HEK293 (cell line): ENCODE results near the gene ZNF484.

Source experiments
- EGR2 ChIP-seq: fragments of 450-650 bp; formaldehyde crosslinking; IDR thresholded peaks from 2 replicates; pipeline ENCODE4 v1.5.1; 2016; ENCODE audit warnings: low read depth, missing biosample characterization, missing genetic modification characterization
- GLI4 ChIP-seq: fragments of 450-650 bp; formaldehyde crosslinking; IDR thresholded peaks from 2 replicates; pipeline ENCODE4 v1.5.1; 2016; ENCODE audit warnings: missing biosample characterization, missing genetic modification characterization
- IKZF3 ChIP-seq: fragments of 450-650 bp; IDR thresholded peaks from 2 replicates; pipeline ENCODE4 v1.5.0; 2018; ENCODE audit warnings: missing biosample characterization, mild to moderate bottlenecking, missing genetic modification characterization, moderate library complexity
- KLF17 ChIP-seq: fragments of 450-650 bp; formaldehyde crosslinking; IDR thresholded peaks from 2 replicates; pipeline ENCODE4 v1.5.1; 2016; ENCODE audit warnings: missing biosample characterization, missing genetic modification characterization
- RBAK ChIP-seq: fragments of 450-650 bp; formaldehyde crosslinking; IDR thresholded peaks from 2 replicates; pipeline ENCODE4 v1.5.1; 2016; ENCODE audit warnings: missing biosample characterization, missing genetic modification characterization
- YY1 ChIP-seq: fragments of 450-650 bp; formaldehyde crosslinking; IDR thresholded peaks from 2 replicates; pipeline ENCODE4 v1.5.1; 2018; ENCODE audit warnings: missing biosample characterization, missing genetic modification characterization
- ZBTB21 ChIP-seq: fragments of 450-650 bp; formaldehyde crosslinking; IDR thresholded peaks from 2 replicates; pipeline ENCODE4 v1.5.1; 2017; ENCODE audit warnings: missing biosample characterization, missing genetic modification characterization
- ZFP41 ChIP-seq: fragments of 450-650 bp; formaldehyde crosslinking; IDR thresholded peaks from 2 replicates; pipeline ENCODE4 v1.5.1; 2016; ENCODE audit warnings: missing biosample characterization, missing genetic modification characterization, borderline replicate concordance
- ZNF112 ChIP-seq: fragments of 450-650 bp; formaldehyde crosslinking; IDR thresholded peaks from 2 replicates; pipeline ENCODE4 v1.5.0; 2017; ENCODE audit warnings: missing biosample characterization, missing genetic modification characterization
- ZNF157 ChIP-seq: fragments of 450-650 bp; formaldehyde crosslinking; IDR thresholded peaks from 2 replicates; pipeline ENCODE4 v1.5.1; 2016; ENCODE audit warnings: missing biosample characterization, missing genetic modification characterization
- ZNF169 ChIP-seq: fragments of 450-650 bp; formaldehyde crosslinking; IDR thresholded peaks from 2 replicates; pipeline ENCODE4 v1.5.1; 2016; ENCODE audit warnings: missing biosample characterization, missing genetic modification characterization
- ZNF19 ChIP-seq: fragments of 450-650 bp; formaldehyde crosslinking; IDR thresholded peaks from 2 replicates; pipeline ENCODE4; 2016; ENCODE audit warnings: missing biosample characterization, missing genetic modification characterization, low read depth
- ZNF211 ChIP-seq: fragments of 450-650 bp; formaldehyde crosslinking; IDR thresholded peaks from 2 replicates; pipeline ENCODE4 v1.5.1; 2016; ENCODE audit warnings: low read depth, missing biosample characterization, missing genetic modification characterization
- ZNF214 ChIP-seq: fragments of 450-650 bp; formaldehyde crosslinking; IDR thresholded peaks from 2 replicates; pipeline ENCODE4 v1.5.1; 2017; ENCODE audit warnings: missing biosample characterization, mild to moderate bottlenecking, missing genetic modification characterization, borderline replicate concordance
- ZNF266 ChIP-seq: fragments of 450-650 bp; formaldehyde crosslinking; IDR thresholded peaks from 2 replicates; pipeline ENCODE4 v1.5.1; 2016; ENCODE audit warnings: missing biosample characterization, missing genetic modification characterization, low read depth
- ZNF274 ChIP-seq, 2 experiments: fragments of 200-500 bp in 1 of 2; fragments of 450-650 bp in 1 of 2; sonication (Bioruptor generic) in 1 of 2; formaldehyde crosslinking in 1 of 2; IDR thresholded peaks; 2 replicates each; pipeline versions ENCODE4 v1.5.1 to v1.6.1; 2014 to 2016; ENCODE audit warnings: borderline replicate concordance in 1 of 2, inconsistent platforms in 1 of 2, low read length in 1 of 2, missing biosample characterization in 1 of 2, missing genetic modification characterization in 1 of 2
- ZNF280C ChIP-seq: fragments of 450-650 bp; formaldehyde crosslinking; IDR thresholded peaks from 2 replicates; pipeline ENCODE4 v1.5.1; 2016; ENCODE audit warnings: missing biosample characterization, missing genetic modification characterization
- ZNF354C ChIP-seq: fragments of 450-650 bp; formaldehyde crosslinking; IDR thresholded peaks from 2 replicates; pipeline ENCODE4 v1.5.1; 2016; ENCODE audit warnings: missing biosample characterization, missing genetic modification characterization, low read depth, borderline replicate concordance
- ZNF529 ChIP-seq: fragments of 450-650 bp; formaldehyde crosslinking; IDR thresholded peaks from 2 replicates; pipeline ENCODE4 v1.5.1; 2017; ENCODE audit warnings: missing genetic modification characterization, missing biosample characterization; ENCODE audit not compliant: insufficient replicate concordance
- ZNF544 ChIP-seq: fragments of 450-650 bp; formaldehyde crosslinking; IDR thresholded peaks from 2 replicates; pipeline ENCODE4 v1.5.0; 2017; ENCODE audit warnings: missing biosample characterization, missing genetic modification characterization
- ZNF600 ChIP-seq: fragments of 450-650 bp; formaldehyde crosslinking; IDR thresholded peaks from 2 replicates; pipeline ENCODE4 v1.5.1; 2016; ENCODE audit warnings: missing biosample characterization, missing genetic modification characterization
- ZNF624 ChIP-seq: fragments of 450-650 bp; formaldehyde crosslinking; IDR thresholded peaks from 2 replicates; pipeline ENCODE4 v1.5.1; 2017; ENCODE audit warnings: missing biosample characterization, missing genetic modification characterization
- ZNF670 ChIP-seq: fragments of 450-650 bp; formaldehyde crosslinking; IDR thresholded peaks from 2 replicates; pipeline ENCODE4 v1.5.1; 2016; ENCODE audit warnings: missing biosample characterization, missing genetic modification characterization, low read depth
- ZNF792 ChIP-seq: fragments of 450-650 bp; formaldehyde crosslinking; IDR thresholded peaks from 2 replicates; pipeline ENCODE4 v1.5.1; 2016; ENCODE audit warnings: missing biosample characterization, missing genetic modification characterization
- TF ChIP-seq, protein P1 (sequence below): fragments of 450-650 bp; formaldehyde crosslinking; IDR thresholded peaks from 2 replicates; pipeline ENCODE4 v1.5.1; 2017; ENCODE audit warnings: missing biosample characterization, missing genetic modification characterization
- TF ChIP-seq, protein P2 (sequence below): IDR thresholded peaks from 2 replicates; pipeline ENCODE4 v1.6.1; 2011; ENCODE audit warnings: mild to moderate bottlenecking, low read depth, low read length, borderline replicate concordance
- TF ChIP-seq, protein P3 (sequence below): fragments of 450-650 bp; formaldehyde crosslinking; IDR thresholded peaks from 2 replicates; pipeline ENCODE4 v1.5.1; 2016; ENCODE audit warnings: missing biosample characterization, missing genetic modification characterization, low read depth
- TF ChIP-seq, protein P4 (sequence below): fragments of 450-650 bp; formaldehyde crosslinking; IDR thresholded peaks from 2 replicates; pipeline ENCODE4 v1.5.1; 2016; ENCODE audit warnings: missing biosample characterization, missing genetic modification characterization

Gene ZNF484

GRCh38 chr9:92808726-92809451 is 68.9 kb downstream of the ZNF484 start (continued):
- TF ChIP-seq, protein P1, sequence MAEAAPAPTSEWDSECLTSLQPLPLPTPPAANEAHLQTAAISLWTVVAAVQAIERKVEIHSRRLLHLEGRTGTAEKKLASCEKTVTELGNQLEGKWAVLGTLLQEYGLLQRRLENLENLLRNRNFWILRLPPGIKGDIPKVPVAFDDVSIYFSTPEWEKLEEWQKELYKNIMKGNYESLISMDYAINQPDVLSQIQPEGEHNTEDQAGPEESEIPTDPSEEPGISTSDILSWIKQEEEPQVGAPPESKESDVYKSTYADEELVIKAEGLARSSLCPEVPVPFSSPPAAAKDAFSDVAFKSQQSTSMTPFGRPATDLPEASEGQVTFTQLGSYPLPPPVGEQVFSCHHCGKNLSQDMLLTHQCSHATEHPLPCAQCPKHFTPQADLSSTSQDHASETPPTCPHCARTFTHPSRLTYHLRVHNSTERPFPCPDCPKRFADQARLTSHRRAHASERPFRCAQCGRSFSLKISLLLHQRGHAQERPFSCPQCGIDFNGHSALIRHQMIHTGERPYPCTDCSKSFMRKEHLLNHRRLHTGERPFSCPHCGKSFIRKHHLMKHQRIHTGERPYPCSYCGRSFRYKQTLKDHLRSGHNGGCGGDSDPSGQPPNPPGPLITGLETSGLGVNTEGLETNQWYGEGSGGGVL (tag by site-specific recombination), result peak; percentile 27; the same call in 1 of the 2 replicates
- TF ChIP-seq, protein P2, sequence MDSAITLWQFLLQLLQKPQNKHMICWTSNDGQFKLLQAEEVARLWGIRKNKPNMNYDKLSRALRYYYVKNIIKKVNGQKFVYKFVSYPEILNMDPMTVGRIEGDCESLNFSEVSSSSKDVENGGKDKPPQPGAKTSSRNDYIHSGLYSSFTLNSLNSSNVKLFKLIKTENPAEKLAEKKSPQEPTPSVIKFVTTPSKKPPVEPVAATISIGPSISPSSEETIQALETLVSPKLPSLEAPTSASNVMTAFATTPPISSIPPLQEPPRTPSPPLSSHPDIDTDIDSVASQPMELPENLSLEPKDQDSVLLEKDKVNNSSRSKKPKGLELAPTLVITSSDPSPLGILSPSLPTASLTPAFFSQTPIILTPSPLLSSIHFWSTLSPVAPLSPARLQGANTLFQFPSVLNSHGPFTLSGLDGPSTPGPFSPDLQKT, result no peak
- TF ChIP-seq ZFP41 (no peak), ZBTB21 (no peak), ZNF266 (tag by site-specific recombination) (no peak), ZNF112 (tag by site-specific recombination) (no peak), ZNF670 (no peak), KLF17 (tag by site-specific recombination) (no peak), ZNF600 (tag by site-specific recombination) (peak; percentile 86), ZNF354C (tag by site-specific recombination) (no peak), EGR2 (peak; percentile 28; the same call in 1 of the 2 replicates), RBAK (no peak), ZNF280C (tag by site-specific recombination) (no peak), ZNF274 (IDR thresholded peaks at IDR 0.05; ENCODE audit: low read length) (no peak), ZNF274 (tag by site-specific recombination; IDR thresholded peaks at IDR 0.05; ENCODE audit: borderline replicate concordance) (no peak), YY1 (tag by site-specific recombination) (no peak; the same call in 1 of the 2 replicates), GLI4 (tag by site-specific recombination) (no peak), ZNF19 (tag by site-specific recombination) (no peak), IKZF3 (no peak), ZNF214 (tag by site-specific recombination) (no peak), ZNF792 (tag by site-specific recombination) (0 out of 2 replicates have a peak, but pooled peaks have one; percentile 32), ZNF544 (tag by site-specific recombination) (no peak), ZNF169 (tag by site-specific recombination) (no peak), ZNF211 (tag by site-specific recombination) (no peak), ZNF157 (tag by site-specific recombination) (no peak), ZNF529 (tag by site-specific recombination) (no peak), ZNF624 (no peak)
- TF ChIP-seq, protein P3, sequence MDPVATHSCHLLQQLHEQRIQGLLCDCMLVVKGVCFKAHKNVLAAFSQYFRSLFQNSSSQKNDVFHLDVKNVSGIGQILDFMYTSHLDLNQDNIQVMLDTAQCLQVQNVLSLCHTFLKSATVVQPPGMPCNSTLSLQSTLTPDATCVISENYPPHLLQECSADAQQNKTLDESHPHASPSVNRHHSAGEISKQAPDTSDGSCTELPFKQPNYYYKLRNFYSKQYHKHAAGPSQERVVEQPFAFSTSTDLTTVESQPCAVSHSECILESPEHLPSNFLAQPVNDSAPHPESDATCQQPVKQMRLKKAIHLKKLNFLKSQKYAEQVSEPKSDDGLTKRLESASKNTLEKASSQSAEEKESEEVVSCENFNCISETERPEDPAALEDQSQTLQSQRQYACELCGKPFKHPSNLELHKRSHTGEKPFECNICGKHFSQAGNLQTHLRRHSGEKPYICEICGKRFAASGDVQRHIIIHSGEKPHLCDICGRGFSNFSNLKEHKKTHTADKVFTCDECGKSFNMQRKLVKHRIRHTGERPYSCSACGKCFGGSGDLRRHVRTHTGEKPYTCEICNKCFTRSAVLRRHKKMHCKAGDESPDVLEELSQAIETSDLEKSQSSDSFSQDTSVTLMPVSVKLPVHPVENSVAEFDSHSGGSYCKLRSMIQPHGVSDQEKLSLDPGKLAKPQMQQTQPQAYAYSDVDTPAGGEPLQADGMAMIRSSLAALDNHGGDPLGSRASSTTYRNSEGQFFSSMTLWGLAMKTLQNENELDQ (tag by site-specific recombination), result no peak
- TF ChIP-seq, protein P4, sequence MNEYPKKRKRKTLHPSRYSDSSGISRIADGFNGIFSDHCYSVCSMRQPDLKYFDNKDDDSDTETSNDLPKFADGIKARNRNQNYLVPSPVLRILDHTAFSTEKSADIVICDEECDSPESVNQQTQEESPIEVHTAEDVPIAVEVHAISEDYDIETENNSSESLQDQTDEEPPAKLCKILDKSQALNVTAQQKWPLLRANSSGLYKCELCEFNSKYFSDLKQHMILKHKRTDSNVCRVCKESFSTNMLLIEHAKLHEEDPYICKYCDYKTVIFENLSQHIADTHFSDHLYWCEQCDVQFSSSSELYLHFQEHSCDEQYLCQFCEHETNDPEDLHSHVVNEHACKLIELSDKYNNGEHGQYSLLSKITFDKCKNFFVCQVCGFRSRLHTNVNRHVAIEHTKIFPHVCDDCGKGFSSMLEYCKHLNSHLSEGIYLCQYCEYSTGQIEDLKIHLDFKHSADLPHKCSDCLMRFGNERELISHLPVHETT, result no peak
